Suppressor macrophage (primary cell): Measurements from ENCODE around the gene C2CD2.

Source experiments
- DNase-seq, 4 experiments: peaks; one replicate each; pipeline ENCODE4 v3.0.0-alpha.2; 2020 to 2022

C2CD2 gene

GRCh38 chr21:41861255-41861654 is 92.6 kb downstream of the C2CD2 start:
- no peak for DNase-seq

DNA sequence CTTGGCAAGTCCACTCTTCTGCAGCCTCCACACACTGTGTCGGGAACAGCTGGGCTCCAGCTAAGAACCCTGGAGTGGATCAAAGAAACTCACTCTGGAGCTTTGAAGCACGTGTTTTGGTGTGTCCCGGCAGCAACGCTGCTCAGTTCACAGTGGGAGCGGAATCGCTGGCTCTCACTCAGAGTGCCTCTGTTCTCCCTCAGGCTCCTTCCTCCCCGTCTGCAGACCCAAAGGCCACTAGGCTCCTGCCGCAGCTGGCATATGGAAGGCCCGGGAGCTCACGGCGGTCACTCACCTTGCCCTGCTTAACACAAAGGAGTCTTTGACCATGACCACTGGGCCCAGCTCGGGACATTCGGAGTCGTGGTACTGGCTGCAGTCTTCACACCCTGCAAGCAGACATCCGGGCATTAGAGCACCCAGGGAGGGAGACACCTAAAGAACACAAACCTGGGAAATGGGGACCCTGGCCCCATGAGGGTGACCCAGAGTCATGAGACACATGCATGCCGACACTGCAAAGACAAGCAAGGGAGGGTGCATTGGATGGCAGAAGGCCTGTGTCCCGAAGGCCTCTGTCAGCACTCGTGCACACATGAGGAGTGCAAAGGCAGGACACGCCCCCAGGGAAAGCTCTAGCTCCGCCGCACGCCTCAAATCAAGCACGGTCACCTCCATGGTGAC is 94.4 kb downstream of the C2CD2 start:
- DNase-seq = no peak

GRCh38 chr21:41858466-41859296 is 95.1 kb downstream of the C2CD2 start:
- no peak for DNase-seq

DNA sequence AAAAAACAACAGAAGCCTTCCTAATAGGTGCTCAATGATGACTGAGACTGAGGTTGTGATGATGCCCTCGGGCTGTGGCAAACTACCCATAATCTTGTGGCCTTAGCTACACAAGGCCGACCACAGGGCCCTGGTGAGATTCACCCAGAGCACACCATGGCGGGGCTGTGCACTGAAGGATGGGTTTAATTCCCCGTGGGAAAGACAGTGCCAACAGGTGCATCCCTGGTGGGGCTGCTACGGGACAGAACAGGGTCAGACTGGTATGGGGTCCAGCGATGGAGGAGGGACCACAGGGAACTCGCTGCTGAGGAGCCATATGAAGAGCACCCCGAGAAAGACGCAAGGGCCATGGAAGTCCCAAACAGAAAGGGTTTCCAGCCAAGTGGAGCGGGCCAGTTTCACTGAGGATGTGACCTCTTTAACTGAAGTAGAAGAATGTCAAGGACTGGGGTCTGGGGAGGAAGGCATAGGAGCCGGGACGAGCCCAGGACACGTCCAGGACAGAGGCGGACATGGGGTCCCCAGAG is 96.0 kb downstream of the C2CD2 start:
- DNase-seq = no peak

GRCh38 chr21:41856572-41856971 is 97.2 kb downstream of the C2CD2 start:
- no peak for DNase-seq

DNA sequence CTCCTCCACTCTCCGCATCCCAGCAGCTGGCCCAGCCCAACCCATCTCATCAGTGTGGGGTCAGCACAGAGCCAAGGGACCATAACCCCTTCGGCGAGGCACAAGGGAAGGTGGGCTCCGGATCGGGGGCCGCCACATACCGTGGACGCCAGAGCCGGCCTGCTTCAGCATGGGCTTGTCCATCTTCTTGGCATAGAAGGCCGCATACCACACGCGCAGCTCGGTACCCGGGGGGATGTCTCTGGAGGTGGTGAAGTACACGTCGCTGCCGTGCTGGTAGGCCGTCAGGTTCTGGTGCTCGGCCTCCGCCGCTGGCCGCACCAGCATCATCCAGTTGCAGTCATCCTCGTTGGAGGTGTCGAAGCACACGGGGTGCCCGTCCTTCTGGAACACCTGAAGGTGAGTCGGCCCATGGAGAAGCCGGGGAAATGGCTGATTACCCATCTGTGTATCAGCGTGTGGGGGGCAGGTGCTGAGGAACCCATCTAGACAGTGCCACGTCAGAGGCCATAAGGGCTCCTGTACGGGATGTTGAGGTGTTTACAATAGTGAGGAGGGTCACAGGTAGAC is 99.3 kb downstream of the C2CD2 start:
- no peak for DNase-seq

DNA sequence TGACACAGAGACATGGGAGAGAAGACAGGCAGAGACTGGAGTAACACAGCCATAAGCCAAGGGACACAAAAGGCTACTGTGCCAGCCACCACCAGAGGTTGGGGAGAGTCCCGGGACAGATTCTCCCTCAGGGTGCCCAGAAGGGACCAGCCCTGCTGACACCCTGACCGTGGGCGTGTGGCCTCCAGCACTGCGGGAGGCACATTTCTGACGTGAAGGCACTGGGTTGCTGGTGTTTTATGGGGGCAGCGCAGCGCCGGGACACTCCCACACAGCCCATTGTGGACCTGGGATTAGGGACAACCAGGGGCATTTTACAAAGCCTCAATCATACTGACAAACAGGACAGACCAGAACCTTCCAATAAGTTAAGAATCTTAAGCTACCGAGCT is 100.9 kb downstream of the C2CD2 start:
- DNase-seq = no peak

GRCh38 chr21:41852151-41852928 is 101.5 kb downstream of the C2CD2 start:
- no peak for DNase-seq

DNA sequence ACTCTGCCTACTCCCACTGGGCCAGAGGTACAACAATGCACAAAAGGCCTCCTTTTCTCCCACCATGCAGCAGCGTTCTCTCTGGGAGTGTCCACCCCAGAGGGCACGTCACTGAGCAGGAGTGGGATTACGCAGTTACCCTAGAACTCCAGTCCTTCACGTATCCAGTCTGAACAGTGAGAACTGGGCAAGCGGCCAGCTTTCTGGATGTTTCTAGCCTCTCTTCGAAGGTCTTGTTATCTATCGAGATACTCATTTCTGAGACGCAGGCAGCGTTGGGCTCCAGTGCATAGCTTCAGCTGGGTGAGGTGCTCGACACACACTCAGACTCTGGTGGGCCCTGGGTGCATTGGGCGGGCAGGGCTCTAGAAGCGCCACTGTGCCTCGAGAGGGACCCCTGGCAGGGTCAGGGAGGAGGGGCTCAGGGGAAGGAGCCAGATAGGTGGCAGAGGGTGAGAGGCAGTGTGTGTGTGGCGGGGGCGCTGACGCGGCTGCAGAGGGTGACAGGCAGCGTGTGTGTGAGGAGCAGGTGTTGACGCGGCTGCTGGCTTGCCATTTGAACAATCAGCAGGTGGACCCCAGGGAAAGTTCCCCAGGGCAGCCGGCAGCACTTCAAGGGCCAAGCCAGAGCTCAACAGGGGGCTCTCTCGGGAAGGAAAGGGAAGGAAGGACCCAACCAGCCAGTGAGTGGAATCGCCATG is 102.6 kb downstream of the C2CD2 start:
- DNase-seq = no peak

- no peak for DNase-seq
Measured at GRCh38 chr21:41850085-41850484, 103.7 kb downstream of the C2CD2 start.

DNA sequence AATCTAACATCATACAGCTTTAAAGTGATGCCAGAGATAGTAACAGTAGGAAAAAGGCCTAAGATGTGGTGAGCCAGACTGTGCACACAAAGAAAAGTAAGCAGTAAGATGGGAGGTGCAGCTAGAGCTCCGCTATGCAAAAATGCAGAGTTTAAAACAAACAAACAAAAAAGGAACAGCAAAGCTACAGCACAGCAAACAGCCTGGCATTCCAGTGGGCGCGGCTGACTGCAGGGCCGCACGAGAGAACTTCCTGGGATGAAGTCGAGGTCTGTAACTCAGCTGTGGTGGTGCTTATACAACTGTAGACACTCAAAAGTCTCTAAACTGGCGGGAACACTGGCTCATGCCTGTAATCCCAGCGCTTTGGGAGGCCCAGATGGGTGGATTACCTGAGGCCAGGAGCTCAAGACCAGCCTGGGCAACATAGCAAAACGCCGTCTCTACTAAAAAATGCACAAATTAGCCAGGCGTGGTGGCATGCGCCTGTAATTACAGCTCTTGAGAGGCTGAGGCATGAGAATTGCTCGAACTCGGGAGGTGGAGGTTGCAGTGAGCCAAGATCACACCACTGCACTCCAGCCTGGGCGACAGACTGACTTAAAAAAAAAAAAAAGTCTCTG is 104.7 kb downstream of the C2CD2 start:
- no peak for DNase-seq

GRCh38 chr21:41848533-41848932 is 105.3 kb downstream of the C2CD2 start:
- DNase-seq = no peak

- no peak for DNase-seq
Measured at GRCh38 chr21:41847066-41847804, 106.6 kb downstream of the C2CD2 start.

- DNase-seq = no peak
Measured at GRCh38 chr21:41846536-41846935, 107.3 kb downstream of the C2CD2 start.

DNA sequence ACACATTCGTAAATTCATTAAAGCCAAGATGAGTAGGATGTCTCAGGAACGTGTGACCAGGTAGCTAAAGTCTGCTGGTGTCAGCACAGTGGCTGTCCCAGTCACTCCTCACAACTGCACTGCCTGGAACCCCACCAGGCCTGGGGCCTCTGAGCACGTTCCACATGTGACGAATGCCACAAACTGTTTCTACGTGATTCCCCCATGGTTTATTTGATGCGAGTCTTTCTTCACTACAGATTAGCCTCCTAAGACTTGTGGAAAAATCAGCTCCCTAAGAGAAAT is 107.8 kb downstream of the C2CD2 start:
- no peak for DNase-seq

DNA sequence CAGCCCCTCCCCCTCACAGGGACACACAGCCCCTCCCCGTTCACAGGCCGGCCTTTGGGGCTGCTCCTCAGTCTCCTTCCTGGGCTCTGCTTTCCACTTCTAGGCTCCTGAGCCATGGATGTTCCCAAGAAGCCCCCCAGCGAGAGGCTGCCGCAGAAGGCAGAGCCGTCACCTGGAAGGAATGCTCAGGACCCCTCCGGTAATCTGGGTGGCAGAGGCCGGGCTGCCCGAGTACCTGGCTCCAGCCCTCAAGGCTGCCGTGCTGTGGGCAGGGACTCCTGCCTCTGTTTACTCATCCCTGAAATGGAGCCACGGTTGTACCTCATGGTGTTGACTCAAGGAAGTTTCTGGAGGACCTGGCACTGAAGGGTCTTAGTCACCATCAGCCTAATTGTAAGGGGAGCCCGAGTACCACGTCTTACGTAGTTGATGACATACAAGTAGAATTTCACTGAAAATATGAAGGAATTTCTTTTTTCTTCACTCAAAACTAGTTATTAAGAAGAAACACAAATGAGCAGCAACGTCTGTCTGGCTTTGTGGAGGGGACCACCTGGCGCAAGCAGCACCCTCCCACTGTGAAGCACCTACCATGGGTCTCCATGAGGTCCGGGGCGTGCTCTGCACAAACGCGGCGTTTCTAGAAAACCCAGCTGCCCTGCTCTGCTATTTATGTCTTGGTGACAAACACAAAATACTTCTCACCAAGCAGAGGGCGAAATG is 108.3 kb downstream of the C2CD2 start:
- DNase-seq = no peak

GRCh38 chr21:41843584-41843983 is 110.2 kb downstream of the C2CD2 start:
- DNase-seq = no peak

- no peak for DNase-seq
Measured at GRCh38 chr21:41840880-41841279, 112.9 kb downstream of the C2CD2 start.

DNA sequence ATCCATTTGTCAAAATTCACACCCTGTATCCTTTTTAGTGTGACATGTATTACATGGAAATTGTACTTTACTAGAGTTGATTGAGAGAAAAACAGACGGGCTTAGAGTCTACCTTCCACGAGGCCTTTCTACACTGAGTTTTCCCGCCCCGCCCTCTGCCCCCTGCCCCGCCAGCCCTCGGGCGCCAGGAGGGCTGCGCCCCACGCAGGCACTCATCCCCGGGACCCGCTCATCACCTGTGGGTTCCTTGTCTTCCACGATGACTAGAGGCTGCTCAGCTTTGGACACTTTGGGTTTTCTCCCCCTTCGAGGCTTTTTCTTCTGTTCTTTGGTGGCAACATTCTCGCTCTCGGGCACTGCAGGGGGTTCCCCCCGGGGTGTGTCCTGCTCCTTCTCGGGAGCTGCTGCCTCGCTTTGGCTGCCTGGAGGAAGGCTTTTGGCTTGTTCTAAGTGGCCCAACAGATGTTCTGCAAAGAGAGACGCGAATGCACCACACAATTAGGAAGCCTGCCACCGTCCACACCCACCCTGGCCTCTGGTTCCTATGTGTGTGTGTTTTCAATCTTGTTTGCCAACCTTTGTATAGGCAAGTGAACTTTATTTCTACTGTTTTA is 114.3 kb downstream of the C2CD2 start:
- DNase-seq = no peak

GRCh38 chr21:41837756-41838297 is 116.0 kb downstream of the C2CD2 start:
- DNase-seq = no peak
